Hair follicle dermal papilla cell (primary cell): ENCODE results near the gene HMGN4. TPM values are rescaled to one million over a fixed set of nuclear protein-coding genes. Genes with fewer than 3 reads are reported as not detected.

ENCODE experiments used
- small RNA-seq: library from RNA; depleted of rRNA; stranded (forward); fragments of <200 nt; gene quantifications from one replicate; pipeline ENCODE3, GENCODE V24; 2012
- total RNA-seq: library from RNA; depleted of rRNA; stranded (reverse); fragments of >200 nt; gene quantifications from 2 replicates; pipeline ENCODE4 v1.2.3, GENCODE V29; 2012

The HMGN4 gene
- 62.9 and 72.2 TPM in 2 replicates for total RNA-seq

DNA sequence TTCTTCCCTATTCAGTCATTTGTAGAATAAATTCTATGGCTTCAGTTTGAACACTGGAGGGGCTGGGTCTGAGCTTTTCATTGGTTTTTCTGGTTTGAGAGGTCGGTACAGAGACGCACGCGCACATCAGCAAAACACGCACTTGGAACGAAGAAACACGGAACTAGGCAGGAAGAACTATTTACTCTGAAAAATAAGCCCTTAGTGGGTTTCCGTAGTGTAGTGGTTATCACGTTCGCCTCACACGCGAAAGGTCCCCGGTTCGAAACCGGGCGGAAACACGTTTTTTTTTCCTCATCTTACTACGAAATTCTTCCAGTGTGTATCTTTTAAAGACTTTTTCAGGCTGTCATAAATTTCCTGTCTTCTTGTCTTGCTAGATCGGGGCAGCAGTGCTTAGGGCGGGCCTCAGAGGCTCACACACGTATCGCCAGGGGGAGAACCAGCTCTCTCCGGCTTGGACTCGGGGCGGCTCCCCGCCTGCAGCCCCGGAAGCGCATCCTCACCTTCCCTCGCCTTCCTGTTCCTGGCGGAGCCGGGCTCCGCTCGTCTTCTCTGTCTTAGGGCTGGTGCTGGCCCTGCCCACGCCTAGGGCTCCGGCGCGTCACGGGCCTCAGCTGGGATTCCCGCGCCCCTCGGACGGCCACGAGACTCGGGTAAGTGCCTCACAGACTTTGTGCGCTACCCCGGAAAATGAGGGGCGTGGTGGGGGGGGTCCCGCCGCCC lies at the start of gene HMGN4:
TSS of gene HMGN4 (plus strand) at position 521 of the 726 bp plus-strand sequence. CDS start 6,841 bp downstream, outside the sequence.

DNA sequence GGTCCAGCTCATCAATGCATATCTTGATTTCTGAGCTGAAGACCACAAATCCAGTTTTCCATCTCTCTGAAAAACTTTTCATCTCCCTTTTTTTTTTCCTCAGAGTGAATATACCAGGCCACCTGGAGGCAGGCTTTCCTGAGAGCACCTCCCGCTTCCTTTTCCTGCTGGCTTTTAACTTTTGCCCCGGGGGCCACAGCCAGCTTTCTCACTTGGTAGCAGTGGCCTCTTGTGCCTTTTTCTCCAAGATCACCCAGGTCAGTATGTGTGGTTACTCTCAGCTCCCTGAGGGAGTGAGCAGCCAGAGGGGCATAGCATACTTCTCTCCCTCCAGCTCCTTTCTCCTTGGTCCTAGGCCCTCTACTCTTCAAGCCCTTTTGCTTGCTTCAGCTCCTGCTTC lies 38.1 kb upstream of the HMGN4 start, which contains the start of gene BTN1A1:
TSS of gene BTN1A1 (plus strand) at position 202 of the 400 bp plus-strand sequence. CDS start 984 bp downstream, outside the sequence.

Small RNA genes within 50 kb of the gene (small RNA-seq; reads per million reads assigned to genes)
- not detected for gene RNU6-502P

Other genes with a start within 250 kb of the HMGN4 start
- gene BTN3A2, start 173.2 kb upstream of the HMGN4 start, total RNA-seq = 33.8 and 38.0 TPM in 2 replicates
- 11.8 and 17.7 TPM in 2 replicates for gene BTN2A2, start 155.3 kb upstream of the HMGN4 start, total RNA-seq
- 28.7 and 39.8 TPM in 2 replicates for gene BTN3A1, start 136.1 kb upstream of the HMGN4 start, total RNA-seq
- gene BTN3A3, start 97.9 kb upstream of the HMGN4 start, total RNA-seq = 16.7 and 18.5 TPM in 2 replicates
- gene BTN2A1, start 80.4 kb upstream of the HMGN4 start, total RNA-seq = 16.9 TPM in 2 replicates
- not detected in 2 replicates for gene BTN1A1, start 38.1 kb upstream of the HMGN4 start, total RNA-seq
- gene ABT1, start 58.6 kb downstream of the HMGN4 start, total RNA-seq = 14.6 and 16.4 TPM in 2 replicates
- 19.5 and 21.0 TPM in 2 replicates for gene ZNF322, start 121.4 kb downstream of the HMGN4 start, total RNA-seq